HG03565 (cell line): ENCODE data around the gene TTC33.

Experiments
- ATAC-seq: cut with Tn5 transposase; IDR thresholded peaks from one replicate; pipeline ENCODE4 v1.9.1; 2021; ENCODE audit warnings: mild to moderate bottlenecking, moderate library complexity; ENCODE audit not compliant: unreplicated experiment

The TTC33 gene

DNA sequence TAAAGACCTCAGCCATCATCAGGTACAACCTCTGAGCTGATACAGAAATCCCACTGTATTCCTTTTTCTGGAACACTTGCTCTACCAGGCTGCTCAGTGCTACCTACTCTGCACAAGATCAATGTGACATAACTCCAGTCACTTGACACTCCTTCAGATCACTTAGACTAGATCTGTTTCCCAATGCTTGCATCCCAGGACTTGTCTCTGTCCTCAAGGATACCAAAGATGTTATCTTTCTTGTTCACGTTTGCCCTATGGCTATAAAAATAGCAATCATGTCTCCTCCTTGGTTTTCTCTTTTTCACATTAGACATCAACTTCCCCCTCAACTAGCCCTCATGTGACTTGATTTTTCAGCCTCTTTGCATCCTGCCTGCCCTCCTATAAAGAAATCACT lies 264.1 kb downstream of the TTC33 start:
- ATAC-seq: no peak

DNA sequence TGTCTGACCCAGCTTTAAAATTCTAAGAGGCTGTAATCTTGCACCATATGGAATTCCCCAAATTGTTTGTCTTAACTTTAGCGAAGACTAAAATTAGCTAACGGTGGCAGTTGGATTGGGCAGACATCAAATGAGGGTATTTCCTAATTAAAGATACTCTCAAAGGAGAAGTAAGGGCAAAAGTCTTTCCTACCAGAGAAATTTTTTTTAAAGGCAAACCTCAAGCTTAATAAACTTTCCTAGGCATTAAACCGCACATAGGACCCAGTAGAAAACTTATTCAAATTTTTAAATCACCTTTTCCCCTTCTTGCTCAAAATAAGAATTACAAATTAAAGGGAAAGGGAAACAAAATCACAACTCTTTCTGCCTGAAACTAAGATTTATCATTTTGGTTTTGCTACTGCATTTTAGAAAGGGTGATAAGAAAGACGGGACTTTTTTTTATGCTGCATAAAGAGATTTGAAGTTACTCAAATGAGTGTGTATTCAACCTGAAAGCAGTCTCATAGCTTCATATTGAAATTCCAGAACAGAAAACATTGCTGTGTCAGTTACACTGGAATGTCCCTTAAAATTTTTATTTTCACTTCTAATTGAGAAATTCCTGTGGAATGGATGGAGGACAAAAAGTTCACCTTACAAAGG lies 265.2 kb downstream of the TTC33 start:
- peak; percentile 52 for ATAC-seq

- no peak for ATAC-seq
These were observed 266.3 kb downstream of the TTC33 start for GRCh38 chr5:40489421-40489820.

DNA sequence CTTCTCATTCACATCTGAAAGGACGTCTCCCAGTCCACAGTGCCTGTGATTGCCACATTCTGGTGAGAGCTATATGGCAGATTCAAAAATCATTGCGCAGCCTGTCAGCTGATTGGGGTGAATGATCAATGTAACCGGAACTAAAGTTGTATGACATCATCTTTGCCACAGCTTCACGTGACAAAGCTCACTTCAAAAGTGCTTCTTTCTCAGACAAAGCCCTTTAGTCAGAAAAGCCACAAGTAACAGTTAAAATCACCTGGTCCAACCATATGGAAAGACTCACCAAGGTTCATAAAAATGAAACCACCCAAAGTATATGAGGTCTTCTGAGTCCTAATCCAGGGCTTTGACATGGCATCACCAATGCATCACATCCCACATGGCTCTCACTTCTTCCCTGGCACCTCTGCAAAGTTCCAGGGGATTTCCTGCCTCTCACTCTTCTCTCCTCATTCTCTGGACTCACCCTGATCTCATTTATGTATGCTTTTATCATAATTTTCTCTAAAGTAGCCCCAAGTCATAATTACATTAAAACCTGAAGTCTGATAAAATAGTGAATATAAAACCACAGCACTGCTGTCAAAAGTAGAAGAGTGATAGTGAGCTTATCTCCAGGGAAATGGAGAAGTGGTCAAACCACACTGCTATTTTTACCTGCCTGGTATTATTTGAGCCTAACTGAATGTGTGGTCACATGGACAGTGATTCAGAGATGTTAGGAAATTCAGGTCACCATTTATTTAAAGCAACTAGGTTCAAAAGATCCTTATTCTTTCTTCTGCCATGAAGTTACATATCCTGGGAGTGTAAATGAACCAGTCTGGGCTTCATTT lies 269.1 kb downstream of the TTC33 start:
- peak; percentile 39 for ATAC-seq

DNA sequence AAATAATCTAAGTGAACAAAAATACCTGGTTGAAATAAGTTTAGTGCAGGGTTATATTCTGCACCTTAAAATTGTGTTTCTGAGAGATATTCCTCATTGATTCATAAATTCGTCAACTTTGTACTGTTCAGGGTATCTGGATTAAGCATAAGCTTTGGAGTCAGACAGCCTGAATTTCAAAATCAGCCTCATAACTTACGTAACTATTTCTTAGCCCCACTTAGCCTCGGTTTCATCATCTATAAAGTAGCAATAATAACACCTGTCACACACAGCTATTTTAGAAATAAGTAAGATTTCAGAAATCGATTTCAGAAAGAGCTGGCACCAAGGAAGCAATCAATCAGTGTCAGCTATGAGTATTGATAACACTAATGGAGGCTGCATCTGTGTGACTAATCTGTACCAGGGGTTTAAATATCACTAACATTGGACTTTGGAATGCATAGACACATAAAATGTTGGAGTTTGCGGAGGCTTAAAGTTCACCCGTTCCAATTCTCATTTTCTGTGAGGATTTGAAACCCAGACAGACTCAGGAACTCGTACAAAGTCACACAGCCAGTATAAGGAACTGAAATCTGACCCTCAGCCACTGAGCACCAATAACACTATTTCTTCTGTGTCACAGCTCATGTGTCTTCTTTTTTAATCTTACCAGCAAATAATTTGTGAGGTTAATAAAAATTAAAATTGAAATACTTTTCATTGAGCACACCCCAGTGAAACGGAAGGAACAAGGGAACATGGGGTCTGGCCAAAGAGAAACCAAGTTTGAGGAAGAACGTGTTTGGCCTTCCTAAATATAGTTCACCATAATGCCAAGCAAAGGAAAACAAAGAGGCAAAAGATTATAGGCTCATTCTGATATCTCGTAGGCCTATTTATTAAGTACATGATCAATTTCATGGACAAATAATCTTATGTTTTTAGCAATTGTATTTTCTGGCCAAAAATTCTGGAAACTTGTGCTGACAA lies 270.5 kb downstream of the TTC33 start:
- ATAC-seq: peak; percentile 37

DNA sequence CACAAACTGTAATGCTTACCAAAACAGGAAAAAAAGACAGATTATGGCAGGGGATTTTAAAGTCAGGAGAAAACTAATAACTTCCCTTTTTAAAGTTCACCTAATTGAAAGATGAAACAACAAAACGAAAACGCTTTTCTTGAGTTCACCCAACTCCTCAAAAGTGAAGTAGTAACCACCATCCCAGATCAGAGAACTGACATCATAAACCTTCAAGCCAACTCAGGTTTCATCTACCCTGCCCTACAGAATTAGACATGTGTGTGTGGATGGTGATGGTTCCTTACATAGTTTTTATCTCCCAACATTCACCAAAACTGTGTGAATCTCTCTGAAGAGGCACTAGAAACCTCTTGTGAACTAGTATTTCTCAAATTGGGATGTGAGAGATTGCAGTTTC lies 271.3 kb downstream of the TTC33 start:
- ATAC-seq: peak; percentile 38

GRCh38 chr5:40483316-40483715 lies 272.4 kb downstream of the TTC33 start:
- ATAC-seq: no peak

DNA sequence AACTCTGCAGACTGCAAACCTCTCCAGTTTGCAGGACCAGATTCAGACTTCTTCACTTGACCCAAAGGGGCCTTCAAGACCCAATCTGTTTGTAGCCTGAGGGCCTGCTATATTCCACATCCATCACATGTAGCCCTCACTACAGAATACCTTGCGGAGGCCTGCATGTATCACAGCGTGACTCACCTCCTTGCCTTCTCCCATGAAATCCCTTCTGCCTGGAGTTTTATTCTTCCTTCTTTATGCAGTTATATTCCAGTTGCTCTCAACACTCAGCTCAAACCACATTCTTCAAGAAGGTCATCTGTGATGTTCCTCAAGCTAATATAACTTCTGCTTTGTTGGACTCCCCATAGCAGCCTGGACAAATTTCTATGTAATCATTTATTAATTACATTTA lies 274.5 kb downstream of the TTC33 start:
- ATAC-seq: no peak

GRCh38 chr5:40480392-40480791 lies 275.4 kb downstream of the TTC33 start:
- no peak for ATAC-seq

- no peak for ATAC-seq
These were observed 275.8 kb downstream of the TTC33 start for GRCh38 chr5:40479939-40480338.

- ATAC-seq: no peak
These were observed 277.0 kb downstream of the TTC33 start for GRCh38 chr5:40478766-40479165.

DNA sequence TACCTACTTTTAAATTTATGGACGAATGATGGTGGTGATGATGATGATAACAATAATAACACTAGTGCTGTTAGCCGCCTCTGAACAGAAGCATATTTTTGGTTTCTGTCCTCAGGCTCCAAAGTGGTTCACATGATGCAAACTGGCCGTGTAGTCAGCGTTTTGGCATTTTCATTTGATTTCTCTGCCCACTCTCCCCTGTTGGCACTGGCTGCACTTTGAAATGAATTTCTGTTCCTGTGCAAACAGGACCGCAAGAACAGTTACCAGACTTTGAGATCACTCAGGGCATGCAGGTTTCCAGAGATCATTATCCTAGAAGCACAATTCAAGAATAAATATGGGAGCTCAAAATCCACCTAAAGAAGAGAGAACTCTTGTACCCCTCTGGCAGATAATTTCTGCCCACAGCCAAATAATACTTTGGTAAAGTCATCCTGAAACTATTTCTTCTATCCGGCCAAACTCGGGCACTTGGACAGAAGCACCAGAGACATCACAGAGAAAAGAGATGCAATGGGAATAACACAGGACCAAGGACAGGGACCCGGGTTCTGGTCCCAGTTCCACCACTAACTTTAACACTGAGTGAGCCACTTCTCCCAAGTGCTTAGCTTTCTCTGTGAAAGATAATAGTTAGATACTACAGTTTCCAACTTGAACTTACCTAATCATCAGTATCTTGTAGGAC lies 277.8 kb downstream of the TTC33 start:
- ATAC-seq: no peak

DNA sequence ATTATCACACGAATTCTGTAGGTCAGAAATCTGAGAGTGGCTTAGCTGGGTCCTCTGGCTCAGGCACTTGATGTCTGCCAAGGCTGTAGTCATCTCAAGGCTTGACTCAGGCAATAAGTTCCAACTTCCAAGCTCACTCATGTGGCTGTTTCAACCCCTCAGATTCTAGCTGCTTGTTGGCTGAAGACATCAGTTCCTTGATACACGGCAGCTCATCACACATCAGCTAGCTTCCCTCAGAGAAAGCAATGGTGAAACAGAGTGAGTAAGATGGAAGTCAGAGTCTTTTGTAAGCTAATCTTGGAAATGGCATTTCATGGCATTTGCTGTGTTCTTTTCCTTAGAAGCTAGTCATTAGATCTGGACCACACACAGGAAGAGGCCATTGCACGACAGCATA lies 280.2 kb downstream of the TTC33 start:
- ATAC-seq: no peak

GRCh38 chr5:40474250-40474649 lies 281.5 kb downstream of the TTC33 start:
- ATAC-seq: no peak

- no peak for ATAC-seq
These were observed 290.3 kb downstream of the TTC33 start for GRCh38 chr5:40465416-40465815.

GRCh38 chr5:40464511-40464910 lies 291.2 kb downstream of the TTC33 start:
- ATAC-seq: no peak
